OCI-LY1 (cell line): ENCODE measurements around the gene DYRK1A.
A peak's percentile ranks its signal among the peaks of the same experiment; 100 is the strongest.

ENCODE experiments used
- H2AFZ ChIP-seq: fragments of 200-600 bp; sonication (generic), shearing (Covaris generic); 2 replicates; pipeline ENCODE4 v1.6.0; 2014; ENCODE audit warnings: antibody characterized with exemption, mild to moderate bottlenecking, low read length
- H3F3A ChIP-seq: fragments of 200-600 bp; sonication (generic), shearing (Covaris generic); 2 replicates; pipeline ENCODE4 v1.6.0; 2014; ENCODE audit warnings: mild to moderate bottlenecking, antibody characterized with exemption, low read length, moderate library complexity; ENCODE audit not compliant: insufficient read depth
- H3K27ac ChIP-seq: fragments of 200-600 bp; sonication (generic); 2 replicates; pipeline ENCODE4 v1.5.1; 2014; ENCODE audit warnings: low read length, mixed run types, mild to moderate bottlenecking, low read depth; ENCODE audit not compliant: poor library complexity, severe bottlenecking
- H3K27me3 ChIP-seq: fragments of 200-600 bp; sonication (generic); 2 replicates; pipeline ENCODE4 v1.6.0; 2014; ENCODE audit warnings: antibody characterized with exemption, mild to moderate bottlenecking, low read length, moderate library complexity; ENCODE audit not compliant: insufficient read depth
- H3K36me3 ChIP-seq: fragments of 200-600 bp; sonication (generic); 2 replicates; pipeline ENCODE4 v1.6.1; 2014; ENCODE audit warnings: mild to moderate bottlenecking, antibody characterized with exemption, low read length, moderate library complexity, mixed read lengths; ENCODE audit not compliant: insufficient read depth
- H3K4me1 ChIP-seq: fragments of 200-600 bp; sonication (generic); 2 replicates; pipeline ENCODE4 v1.5.1; 2014; ENCODE audit warnings: mild to moderate bottlenecking, low read length, moderate library complexity; ENCODE audit not compliant: insufficient read depth, severe bottlenecking
- H3K4me2 ChIP-seq: fragments of 200-600 bp; sonication (generic), shearing (Covaris generic); 2 replicates; pipeline ENCODE4 v1.6.1; 2014; ENCODE audit warnings: low read length
- H3K4me3 ChIP-seq: fragments of 200-600 bp; sonication (generic); 2 replicates; pipeline ENCODE4 v1.5.1; 2014; ENCODE audit warnings: low read length, low read depth, mild to moderate bottlenecking, mixed read lengths; ENCODE audit not compliant: poor library complexity, severe bottlenecking
- H3K79me2 ChIP-seq: fragments of 200-600 bp; shearing (Covaris generic); 2 replicates; pipeline ENCODE4 v1.6.1; 2016; ENCODE audit warnings: mixed run types, low read length, mixed read lengths; ENCODE audit not compliant: insufficient read depth
- H3K9ac ChIP-seq: fragments of 200-600 bp; sonication (generic), shearing (Covaris generic); 2 replicates; pipeline ENCODE4 v1.6.1; 2014; ENCODE audit warnings: mild to moderate bottlenecking, low read length, mixed read lengths
- H3K9me2 ChIP-seq: fragments of 200-600 bp; sonication (generic), shearing (Covaris generic); 2 replicates; pipeline ENCODE4 v1.6.1; 2014; ENCODE audit warnings: low read depth, mild to moderate bottlenecking, low read length, mixed read lengths
- H3K9me3 ChIP-seq: fragments of 200-600 bp; shearing (Covaris generic); 2 replicates; pipeline ENCODE4 v1.6.1; 2014; ENCODE audit warnings: low read length, mixed read lengths
- H4K20me1 ChIP-seq: fragments of 200-600 bp; sonication (generic), shearing (Covaris generic); 2 replicates; pipeline ENCODE4 v1.6.0; 2016; ENCODE audit warnings: mild to moderate bottlenecking, low read length; ENCODE audit not compliant: insufficient read depth
- CTCF ChIP-seq: fragments of 200-600 bp; sonication (generic), shearing (Covaris generic); IDR thresholded peaks from 2 replicates; pipeline ENCODE4 v1.5.1; 2017; ENCODE audit warnings: mild to moderate bottlenecking, antibody characterized with exemption, low read length, moderate library complexity, mixed read lengths
- EZH2 ChIP-seq: fragments of 200-600 bp; sonication (generic), shearing (Covaris generic); IDR thresholded peaks from 2 replicates; pipeline ENCODE4 v1.8.0; 2017; ENCODE audit warnings: borderline replicate concordance, mixed run types, mild to moderate bottlenecking, antibody characterized with exemption, low read length, moderate library complexity, mixed read lengths

Gene DYRK1A

GRCh38 chr21:37367336-37367702 is 746 bp downstream of the DYRK1A start:
- Histone ChIP-seq H3K9ac (peak overlapping the region; percentile 93), H3K4me3 (peak overlapping the region; percentile 95), H2AFZ (no peak overlapping the region), H3F3A (0 out of 2 replicates have a peak, but pooled peaks cover 5% of the 10 kb centered on the region), H4K20me1 (0 out of 2 replicates have a peak, but pooled peaks cover 2% of the 10 kb centered on the region), H3K9me2 (no peaks in the 10 kb centered on the region), H3K79me2 (peaks cover 48% of the 10 kb centered on the region), H3K9me3 (no peaks in the 10 kb centered on the region), H3K27ac (peak overlapping the region; percentile 85), H3K36me3 (no peaks in the 10 kb centered on the region), H3K4me2 (no peak overlapping the region; the same call in 1 of the 2 replicates), H3K27me3 (no peaks in the 10 kb centered on the region), H3K4me1 (peaks cover 41% of the 10 kb centered on the region)
- TF ChIP-seq EZH2 = no peak
- TF ChIP-seq CTCF = no peak

- Histone ChIP-seq H3F3A (0 out of 2 replicates have a peak, but pooled peaks cover 5% of the 10 kb centered on the region), H3K9me3 (no peaks in the 10 kb centered on the region), H3K4me1 (peaks cover 45% of the 10 kb centered on the region), H3K79me2 (peaks cover 54% of the 10 kb centered on the region), H3K4me2 (peak overlapping the region; percentile 99), H4K20me1 (0 out of 2 replicates have a peak, but pooled peaks cover 2% of the 10 kb centered on the region), H3K4me3 (peak overlapping the region; percentile 95), H3K36me3 (no peaks in the 10 kb centered on the region), H3K9ac (peak overlapping the region; percentile 93), H2AFZ (no peak overlapping the region), H3K9me2 (no peaks in the 10 kb centered on the region), H3K27ac (peak overlapping the region; percentile 54), H3K27me3 (no peaks in the 10 kb centered on the region)
- TF ChIP-seq EZH2 = no peak
Observed at GRCh38 chr21:37367703-37368540, 1.3 kb downstream of the DYRK1A start.

- H3K36me3 ChIP-seq = no peaks in the 10 kb centered on the region
- TF ChIP-seq EZH2 = no peak
- peak overlapping the region; percentile 99 for H3K4me2 ChIP-seq
- peaks cover 49% of the 10 kb centered on the region for H3K4me1 ChIP-seq
- H3K79me2 ChIP-seq = peaks cover 62% of the 10 kb centered on the region
- H3K4me3 ChIP-seq = peak overlapping the region; percentile 95
- H3F3A ChIP-seq = 0 out of 2 replicates have a peak, but pooled peaks cover 5% of the 10 kb centered on the region
- H2AFZ ChIP-seq = no peak overlapping the region
- H3K9me2 ChIP-seq = no peaks in the 10 kb centered on the region
- no peaks in the 10 kb centered on the region for H3K9me3 ChIP-seq
- 0 out of 2 replicates have a peak, but pooled peaks cover 2% of the 10 kb centered on the region for H4K20me1 ChIP-seq
- H3K27me3 ChIP-seq = no peaks in the 10 kb centered on the region
- H3K9ac ChIP-seq = peak overlapping the region; percentile 93
- peak overlapping the region; percentile 54 for H3K27ac ChIP-seq
Observed at GRCh38 chr21:37368541-37369279, 2.1 kb downstream of the DYRK1A start.

GRCh38 chr21:37369307-37369854 is 2.8 kb downstream of the DYRK1A start:
- Histone ChIP-seq H3K36me3 (no peaks in the 10 kb centered on the region; the same call in 1 of the 2 replicates), H3K27me3 (no peaks in the 10 kb centered on the region), H3K27ac (no peak overlapping the region), H3K9me3 (no peaks in the 10 kb centered on the region), H4K20me1 (0 out of 2 replicates have a peak, but pooled peaks cover 2% of the 10 kb centered on the region), H3K79me2 (peaks cover 68% of the 10 kb centered on the region), H3F3A (0 out of 2 replicates have a peak, but pooled peaks cover under 1% of the 10 kb centered on the region), H3K4me1 (peaks cover 53% of the 10 kb centered on the region), H3K4me3 (peak overlapping the region; percentile 95), H3K4me2 (peak overlapping the region; percentile 99), H2AFZ (no peak overlapping the region), H3K9ac (peak overlapping the region; percentile 93), H3K9me2 (no peaks in the 10 kb centered on the region)
- TF ChIP-seq EZH2 = no peak
- no peak for TF ChIP-seq CTCF
